Kidney (tissue), 14 donors: Measurements from ENCODE around the gene LAMTOR4. TPM values are rescaled to one million over a fixed set of nuclear protein-coding genes. Genes with fewer than 3 reads are reported as not detected.
"Not testable (repeated sequence)": the region's sequence is repeated elsewhere in the genome, so short reads cannot be mapped to it uniquely, and the experiment has no call there.

Experiments used
- DNase-seq, 5 donors: peaks; one replicate each; pipeline ENCODE4 v3.0.0-alpha.2; 2013 to 2020
- FAIRE-seq: peaks from 2 replicates; lab custom pipeline; 2012; peaks lifted over from hg19 to GRCh38; lab: Jason Lieb, UNC
- H3K27ac ChIP-seq, 2 donors: one replicate each; pipeline ENCODE4 v1.7.0; 2013; ENCODE audit warnings: low read depth in 2 of 2, low read length in 2 of 2, inconsistent platforms in 1 of 2
- H3K27me3 ChIP-seq: one replicate; pipeline ENCODE4 v1.7.1; 2013; ENCODE audit warnings: low read length, inconsistent platforms; ENCODE audit not compliant: control insufficient read depth, insufficient read depth
- H3K36me3 ChIP-seq, 3 donors: one replicate each; pipeline versions ENCODE4 v1.7.0 to v1.7.1; 2013; ENCODE audit warnings: low read length in 3 of 3, control low read depth in 1 of 3, inconsistent platforms in 1 of 3; ENCODE audit not compliant: insufficient read depth in 3 of 3, control insufficient read depth in 2 of 3
- H3K4me1 ChIP-seq, 3 donors: one replicate each; pipeline versions ENCODE4 v1.7.0 to v1.7.1; 2013; ENCODE audit warnings: low read length in 3 of 3, inconsistent platforms in 1 of 3, low read depth in 1 of 3; ENCODE audit not compliant: control insufficient read depth in 2 of 3, insufficient read depth in 2 of 3
- H3K4me3 ChIP-seq, 3 donors: one replicate each; pipeline versions ENCODE4 v1.7.0 to v1.8.1; 2013; ENCODE audit warnings: low read length in 3 of 3, control low read depth in 1 of 3, inconsistent platforms in 1 of 3
- H3K9ac ChIP-seq, 3 donors: one replicate each; pipeline versions ENCODE4 v1.7.0 to v1.7.1; 2013; ENCODE audit warnings: low read length in 3 of 3, control low read depth in 1 of 3, inconsistent platforms in 1 of 3
- H3K9me3 ChIP-seq, 3 donors: one replicate each; pipeline versions ENCODE4 v1.7.0 to v1.7.1; 2013; ENCODE audit warnings: low read length in 3 of 3, control low read depth in 1 of 3, inconsistent platforms in 1 of 3; ENCODE audit not compliant: control insufficient read depth in 2 of 3, insufficient read depth in 1 of 3
- intact Hi-C: fragments of 100-400 bp; cut with DNase I; formaldehyde crosslinking; loops from one replicate; pipeline ENCODE4 v1.11.1; 2022
- polyA plus RNA-seq: library from polyadenylated mRNA; stranded (reverse); fragments of 350-450 nt; fragmentation: Illumina TruSeq; extraction: RNeasy Lipid Tissue Mini Kit (QIAGEN cat#74804); gene quantifications from one replicate; pipeline ENCODE4 v1.2.3, GENCODE V29; 2014; ENCODE audit warnings: low read depth, low replicate concordance; ENCODE audit not compliant: insufficient read depth
- total RNA-seq: library from RNA; stranded (reverse); fragmentation: NEBNext Ultra II Directional; extraction: Animal tissue kit (Norgen Biotek cat#: 25700); gene quantifications from one replicate; pipeline ENCODE4 v1.2.1, GENCODE V29; 2021
- TF ChIP-seq, protein P1 (sequence below): IDR thresholded peaks from 3 replicates; pipeline ENCODE4 v1.5.1; 2012; ENCODE audit warnings: mild to moderate bottlenecking, moderate library complexity, borderline replicate concordance; ENCODE audit not compliant: insufficient read depth; ENCODE audit errors: extremely low read depth
- donor health status: control.
- donor health status: control.
- donor health status: control.
- donor health status: control.
- donor health status: control.
- donor health status: DM: yes; HTN: yes; CAD: no.
- donor health status: Normal renal cell carcinoma (clear cell type).

LAMTOR4 gene
- total and polyA plus RNA-seq, 2 donors from 2014 or later: 122 to 470 TPM

- Histone ChIP-seq H3K36me3 (no peaks in the 10 kb centered on the region), H3K27me3 (no peaks in the 10 kb centered on the region), H3K4me1 (no peaks in the 10 kb centered on the region), H3K9me3 (no peaks in the 10 kb centered on the region), H3K27ac (no peak overlapping the region), H3K9ac (no peak overlapping the region), H3K4me3 (no peak overlapping the region)
- DNase-seq (no peak), FAIRE-seq (no peak)
- intact Hi-C loops: no loop called here
- TF ChIP-seq, protein P1, sequence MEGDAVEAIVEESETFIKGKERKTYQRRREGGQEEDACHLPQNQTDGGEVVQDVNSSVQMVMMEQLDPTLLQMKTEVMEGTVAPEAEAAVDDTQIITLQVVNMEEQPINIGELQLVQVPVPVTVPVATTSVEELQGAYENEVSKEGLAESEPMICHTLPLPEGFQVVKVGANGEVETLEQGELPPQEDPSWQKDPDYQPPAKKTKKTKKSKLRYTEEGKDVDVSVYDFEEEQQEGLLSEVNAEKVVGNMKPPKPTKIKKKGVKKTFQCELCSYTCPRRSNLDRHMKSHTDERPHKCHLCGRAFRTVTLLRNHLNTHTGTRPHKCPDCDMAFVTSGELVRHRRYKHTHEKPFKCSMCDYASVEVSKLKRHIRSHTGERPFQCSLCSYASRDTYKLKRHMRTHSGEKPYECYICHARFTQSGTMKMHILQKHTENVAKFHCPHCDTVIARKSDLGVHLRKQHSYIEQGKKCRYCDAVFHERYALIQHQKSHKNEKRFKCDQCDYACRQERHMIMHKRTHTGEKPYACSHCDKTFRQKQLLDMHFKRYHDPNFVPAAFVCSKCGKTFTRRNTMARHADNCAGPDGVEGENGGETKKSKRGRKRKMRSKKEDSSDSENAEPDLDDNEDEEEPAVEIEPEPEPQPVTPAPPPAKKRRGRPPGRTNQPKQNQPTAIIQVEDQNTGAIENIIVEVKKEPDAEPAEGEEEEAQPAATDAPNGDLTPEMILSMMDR: no peak
Observed at GRCh38 chr7:100189061-100189460, 40.3 kb downstream of the LAMTOR4 start.

DNA sequence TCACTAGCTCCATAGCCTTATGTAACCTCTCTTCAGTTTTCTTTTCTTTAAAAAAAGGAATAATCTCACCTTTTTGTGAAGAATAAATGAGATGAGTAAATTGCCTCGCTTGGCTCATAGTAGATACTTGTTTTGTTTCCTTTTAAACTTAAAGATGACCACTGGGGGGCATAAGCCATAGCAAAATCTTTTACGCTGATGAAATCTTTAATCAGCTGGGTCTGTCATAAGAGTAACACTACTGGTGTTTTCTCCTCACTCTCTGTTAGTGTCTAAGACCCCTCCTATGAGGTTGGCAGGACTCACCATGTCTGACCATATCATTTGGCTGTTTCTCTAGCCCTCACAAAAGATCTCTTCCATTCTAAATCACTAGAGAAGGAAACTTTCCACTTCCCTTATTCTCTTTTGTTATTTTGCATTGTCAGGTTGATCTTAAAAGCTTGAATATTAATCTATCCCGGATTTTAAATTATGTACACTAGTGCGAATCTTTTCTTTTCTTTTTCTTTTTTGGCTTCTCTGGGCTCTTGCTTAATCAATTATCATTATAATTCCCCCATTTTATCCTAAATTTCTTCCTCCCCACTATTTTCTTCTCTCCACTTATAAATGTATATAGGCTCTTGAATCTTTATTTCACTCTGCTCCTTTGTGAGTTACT, 41.5 kb downstream of the LAMTOR4 start:
- Histone ChIP-seq H3K4me1 (no peaks in the 10 kb centered on the region), H3K4me3 (no peak overlapping the region), H3K9me3 (no peaks in the 10 kb centered on the region), H3K9ac (no peak overlapping the region), H3K27ac (no peak overlapping the region), H3K27me3 (no peaks in the 10 kb centered on the region), H3K36me3 (no peaks in the 10 kb centered on the region)
- no peak for FAIRE-seq
- peak in 1 of 5 donors; percentile 52 for DNase-seq
- intact Hi-C loops: no loop called here
- TF ChIP-seq, protein P1: peak; percentile 18

DNA sequence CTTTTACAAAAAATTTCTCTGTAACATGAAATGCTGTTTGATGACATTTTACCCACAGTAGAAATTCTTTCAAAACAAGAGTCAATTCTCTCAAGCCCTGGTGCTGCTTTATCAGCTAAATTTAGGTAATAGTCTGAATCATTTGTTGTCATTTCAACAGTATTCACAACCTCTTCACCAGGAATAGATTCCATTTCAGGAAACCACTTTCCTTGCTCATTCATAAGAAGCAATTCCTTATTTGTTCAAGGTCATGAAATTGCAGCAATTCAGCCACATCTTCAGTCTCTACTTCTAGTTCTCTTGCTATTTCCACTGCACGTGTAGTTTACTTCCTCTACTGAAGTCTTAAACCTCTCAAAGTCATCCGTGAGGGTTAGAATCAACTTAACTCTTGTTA, 43.1 kb downstream of the LAMTOR4 start:
- FAIRE-seq: no peak
- TF ChIP-seq, protein P1: no peak
- Histone ChIP-seq H3K4me3 (no peak overlapping the region), H3K36me3 (no peaks in the 10 kb centered on the region), H3K4me1 (no peaks in the 10 kb centered on the region), H3K27me3 (no peaks in the 10 kb centered on the region), H3K9me3 (no peaks in the 10 kb centered on the region), H3K27ac (no peak overlapping the region), H3K9ac (no peak overlapping the region)
- DNase-seq: no peak
- intact Hi-C loops: no loop called here

- H3K9me3 ChIP-seq, H3K9ac ChIP-seq, H3K4me1 ChIP-seq, H3K27ac ChIP-seq, H3K4me3 ChIP-seq, FAIRE-seq, intact Hi-C loops, H3K36me3 ChIP-seq, DNase-seq, H3K27me3 ChIP-seq: not testable (repeated sequence)
Observed at GRCh38 chr7:100192281-100192862, 43.7 kb downstream of the LAMTOR4 start.
